Hematopoietic multipotent progenitor cell (in vitro differentiated cells): ENCODE measurements around the gene MESP2. TPM values are rescaled to one million over a fixed set of nuclear protein-coding genes. Genes with fewer than 3 reads are reported as not detected.

Source experiments
- DNase-seq, 3 donors: peaks; one replicate each; pipeline ENCODE4 v3.0.0-alpha.2; 2011 to 2015; ENCODE audit warnings: low read depth in 2 of 3, low spot score in 2 of 3
- total RNA-seq: library from RNA; depleted of rRNA; stranded (reverse); fragments of >200 nt; gene quantifications from one replicate; pipeline ENCODE4 v1.2.3, GENCODE V29; 2012

The MESP2 gene
- total RNA-seq, 1 donor = under 0.01 TPM

DNA sequence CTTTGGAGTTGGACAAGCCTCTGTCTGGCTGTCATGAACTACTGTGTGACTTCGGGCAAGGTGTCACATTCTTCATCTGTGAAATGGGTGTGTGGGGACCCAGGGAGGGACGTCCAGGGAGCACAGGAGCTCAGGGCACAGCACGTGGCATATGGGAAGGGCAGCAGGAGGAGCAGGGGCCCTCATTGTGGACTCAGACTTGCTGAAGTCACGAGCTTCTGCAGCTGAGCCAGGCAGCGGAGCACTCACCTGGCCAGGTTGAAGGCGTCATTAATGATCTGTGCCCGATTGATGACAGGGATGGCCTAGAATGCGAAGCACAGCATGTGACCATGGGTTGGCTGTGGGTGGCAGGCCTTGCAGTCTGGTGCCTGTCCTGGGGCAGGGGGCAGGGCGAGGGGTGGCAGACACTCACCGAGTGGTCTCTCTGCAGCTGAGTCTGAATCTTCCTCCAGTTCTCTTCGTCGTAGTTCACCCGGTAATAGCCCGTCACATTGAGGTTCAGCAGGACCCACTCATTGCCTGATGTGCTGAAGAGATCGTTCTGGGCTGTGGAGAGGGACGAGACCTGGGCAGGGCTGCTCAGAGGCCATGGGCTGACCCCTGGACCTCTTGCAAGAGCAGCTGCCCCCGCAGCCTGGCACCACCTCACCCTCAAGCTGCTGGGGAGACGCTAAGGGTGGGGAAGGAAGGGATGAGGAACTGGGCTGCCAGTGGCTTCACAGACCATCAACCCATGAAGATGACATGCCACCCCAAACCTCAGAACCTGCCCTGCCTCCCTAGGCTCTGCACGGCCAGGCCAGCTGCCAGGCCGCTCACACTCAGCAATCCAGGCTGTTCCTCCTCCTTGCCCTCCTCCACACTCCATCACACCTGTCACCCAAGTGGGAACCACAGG lies 23.1 kb downstream of the MESP2 start:
- DNase-seq = no peak

GRCh38 chr15:89799918-89800498 lies 23.9 kb downstream of the MESP2 start:
- no peak for DNase-seq

DNA sequence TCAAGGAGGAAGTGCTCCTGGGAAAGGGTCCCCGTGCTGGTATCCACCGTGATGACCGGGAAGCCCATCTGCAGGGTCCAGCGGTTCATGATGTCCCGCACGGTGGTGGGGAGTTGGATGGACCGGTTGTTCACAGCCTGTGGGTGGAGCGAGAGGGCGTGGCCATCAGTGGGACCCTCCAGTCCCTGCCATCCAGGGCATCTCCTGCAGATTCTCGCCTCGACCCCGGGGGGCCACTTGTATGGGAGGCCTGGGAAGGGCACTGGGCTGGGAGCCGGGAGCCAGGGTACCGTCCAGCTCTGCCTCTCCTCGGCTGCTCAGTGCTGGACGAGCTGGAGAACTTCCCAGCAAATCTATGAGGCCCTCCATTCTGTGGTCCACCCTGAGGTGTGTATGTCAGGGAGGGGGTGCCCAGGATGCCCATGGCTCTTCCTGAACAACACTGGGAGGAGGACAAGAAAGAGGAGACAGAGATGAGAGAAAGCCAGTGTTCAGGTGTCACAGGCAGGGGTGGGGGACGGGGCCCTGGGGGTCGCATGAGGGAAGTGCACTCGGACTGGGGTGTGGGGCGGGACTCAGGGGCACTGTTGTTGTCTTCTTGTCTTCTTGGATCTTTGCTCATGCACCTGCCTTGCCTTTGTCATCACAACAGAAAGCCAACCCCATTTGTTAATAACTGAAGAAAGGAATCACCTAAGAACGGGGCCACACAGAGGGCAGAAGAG lies 25.5 kb downstream of the MESP2 start:
- no peak for DNase-seq

GRCh38 chr15:89802231-89802928 lies 26.2 kb downstream of the MESP2 start:
- no peak for DNase-seq

GRCh38 chr15:89802986-89803824 lies 27.1 kb downstream of the MESP2 start:
- no peak for DNase-seq

GRCh38 chr15:89803941-89804800 lies 28.0 kb downstream of the MESP2 start:
- DNase-seq = no peak

- DNase-seq = no peak
Measured at GRCh38 chr15:89805241-89806209, 29.4 kb downstream of the MESP2 start.

GRCh38 chr15:89806210-89806558 lies 30.1 kb downstream of the MESP2 start:
- no peak for DNase-seq

DNA sequence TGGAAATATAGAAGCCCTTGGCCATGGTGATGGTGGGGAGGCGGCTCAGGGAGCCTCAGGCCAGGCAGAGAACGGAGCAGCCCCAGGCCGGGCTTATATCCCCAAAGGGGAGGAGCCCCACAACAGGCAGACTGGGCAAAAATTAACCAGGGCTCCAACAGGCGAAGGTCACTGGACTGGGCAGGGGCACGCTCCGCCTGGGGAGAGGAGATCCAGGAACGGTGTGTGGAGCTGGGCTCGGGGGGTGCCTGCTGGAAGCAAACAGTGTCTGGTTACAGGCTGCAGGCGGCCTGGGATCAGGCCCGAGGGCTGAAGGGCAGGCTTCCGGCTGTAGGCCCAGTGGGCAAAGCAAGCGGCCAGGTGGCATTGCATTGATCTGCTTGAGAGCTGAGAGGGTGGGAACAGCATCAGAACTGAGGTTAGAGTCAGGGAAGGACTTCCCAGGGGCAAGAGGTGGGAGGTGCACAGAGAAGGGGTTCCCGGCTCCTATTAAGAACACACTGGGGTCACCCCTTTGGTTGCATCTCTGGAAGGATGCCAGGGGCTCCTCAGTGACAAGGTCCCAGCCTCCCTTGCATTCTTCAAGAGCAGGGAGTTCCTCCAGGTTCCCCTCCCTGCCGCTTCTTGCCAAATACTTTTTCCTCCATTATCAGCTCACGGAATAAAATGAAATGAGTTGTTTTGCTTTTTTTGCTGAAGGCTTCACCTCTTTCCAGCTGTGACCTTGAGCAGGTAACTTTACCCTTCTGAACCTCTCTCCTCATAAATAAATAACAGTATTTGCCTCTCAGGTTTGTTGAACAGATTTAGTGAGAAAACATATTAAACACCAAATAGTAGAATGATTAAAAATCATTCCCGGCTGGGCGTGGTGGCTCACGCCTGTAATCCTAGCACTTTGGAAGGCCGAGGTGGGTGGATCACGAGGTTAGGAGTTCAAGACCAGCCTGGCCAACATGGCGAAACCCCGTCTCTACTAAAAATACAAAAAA lies 30.7 kb downstream of the MESP2 start:
- no peak for DNase-seq

DNA sequence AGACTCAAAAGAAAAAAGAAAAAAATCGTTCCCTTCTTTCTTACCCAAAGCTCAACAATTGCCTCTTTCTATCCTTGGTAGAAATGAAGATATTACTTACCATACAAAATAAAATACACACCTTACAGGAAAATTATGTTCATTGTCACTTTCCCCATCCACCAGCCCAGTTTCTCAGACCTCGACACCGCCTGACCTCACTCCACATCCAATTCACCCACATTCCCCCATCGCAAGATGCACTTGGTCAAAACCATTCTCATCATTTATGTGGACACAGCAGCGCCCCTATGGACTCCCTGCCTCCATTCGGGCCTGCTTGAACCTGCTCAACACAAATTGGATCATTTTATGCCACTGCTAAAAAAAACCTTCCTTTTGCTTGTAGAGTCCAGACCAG lies 31.6 kb downstream of the MESP2 start:
- no peak for DNase-seq

GRCh38 chr15:89808160-89808870 lies 32.2 kb downstream of the MESP2 start:
- no peak for DNase-seq

- DNase-seq = no peak
Measured at GRCh38 chr15:89809093-89809786, 33.1 kb downstream of the MESP2 start.

GRCh38 chr15:89809787-89810148 lies 33.6 kb downstream of the MESP2 start:
- DNase-seq = no peak

GRCh38 chr15:89810837-89811236 lies 34.7 kb downstream of the MESP2 start:
- DNase-seq = no peak

DNA sequence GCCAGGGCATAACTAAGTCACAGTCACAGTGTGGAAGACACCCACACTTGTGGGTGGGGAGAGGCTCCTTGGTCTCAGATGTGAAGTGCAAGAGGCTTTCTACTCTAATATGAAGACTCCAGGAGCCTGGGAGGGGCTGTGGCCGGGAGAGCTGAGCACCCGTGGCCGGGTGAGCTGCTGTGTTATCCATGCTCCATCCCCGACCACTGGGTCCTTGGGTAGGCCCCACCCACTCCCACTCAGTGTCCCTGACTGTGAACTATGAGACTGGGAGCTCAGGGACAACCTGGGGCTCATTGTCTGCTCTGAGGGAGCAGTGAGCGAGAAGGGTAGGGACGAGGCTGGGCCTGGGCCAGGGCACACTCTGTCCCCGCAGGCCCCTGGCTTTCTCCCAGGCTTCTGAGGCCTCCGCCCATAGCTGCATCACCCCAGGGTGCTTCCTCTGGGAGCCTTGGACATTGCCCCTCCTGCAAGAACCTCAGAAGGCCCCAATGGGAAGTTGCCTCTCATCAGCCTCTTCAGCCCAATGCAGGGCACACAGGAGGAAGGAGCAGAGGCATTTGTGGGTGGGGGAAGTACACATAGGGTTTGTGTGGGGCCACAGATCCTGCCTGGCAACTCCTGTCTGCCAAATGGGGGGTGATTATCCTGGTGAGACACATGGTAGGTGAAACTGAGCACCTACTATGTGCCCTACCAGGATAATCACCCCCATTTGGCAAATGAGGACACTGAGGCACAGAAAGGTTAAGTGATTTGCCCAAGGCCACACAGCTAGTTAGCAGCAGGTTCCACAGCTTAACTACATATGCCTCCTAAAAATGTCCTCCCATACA lies 36.1 kb downstream of the MESP2 start:
- no peak for DNase-seq
